Liver (tissue), 9 donors: ENCODE results near the gene SMYD5. TPM values are rescaled to one million over a fixed set of nuclear protein-coding genes. Genes with fewer than 3 reads are reported as not detected.

Experiments
- DNase-seq: peaks from one replicate; pipeline ENCODE4 v3.0.0-alpha.2; 2017; ENCODE audit warnings: low spot score
- H3K27ac ChIP-seq, 2 donors: one replicate each; pipeline ENCODE4 v1.7.0; 2013; ENCODE audit warnings: inconsistent platforms in 2 of 2, low read length in 2 of 2, control low read depth in 1 of 2, low read depth in 1 of 2, mild to moderate bottlenecking in 1 of 2
- H3K27me3 ChIP-seq, 4 donors: one replicate each; pipeline versions ENCODE4 v1.6.1 to v1.7.0; 2013; ENCODE audit warnings: low read length in 3 of 4, inconsistent platforms in 1 of 4, mild to moderate bottlenecking in 1 of 4, moderate library complexity in 1 of 4; ENCODE audit not compliant: control insufficient read depth in 4 of 4, insufficient read depth in 4 of 4
- H3K36me3 ChIP-seq, 4 donors: one replicate each; pipeline versions ENCODE4 v1.6.1 to v1.7.0; 2013; ENCODE audit warnings: low read length in 3 of 4, mild to moderate bottlenecking in 3 of 4, low read depth in 1 of 4, moderate library complexity in 1 of 4; ENCODE audit not compliant: control insufficient read depth in 4 of 4, insufficient read depth in 3 of 4
- H3K4me1 ChIP-seq, 4 donors: one replicate each; pipeline versions ENCODE4 v1.6.1 to v1.7.0; 2013; ENCODE audit warnings: low read length in 3 of 4, mild to moderate bottlenecking in 3 of 4, moderate library complexity in 1 of 4; ENCODE audit not compliant: control insufficient read depth in 4 of 4, insufficient read depth in 4 of 4
- H3K4me3 ChIP-seq, 3 donors: one replicate each; pipeline versions ENCODE4 v1.6.1 to v1.7.0; 2013; ENCODE audit warnings: low read length in 3 of 3, control low read depth in 1 of 3, low read depth in 1 of 3, mild to moderate bottlenecking in 1 of 3
- H3K9ac ChIP-seq, 2 donors: one replicate each; pipeline ENCODE4 v1.7.0; 2013; ENCODE audit warnings: low read length in 2 of 2, mild to moderate bottlenecking in 2 of 2, moderate library complexity in 2 of 2, control low read depth in 1 of 2, low read depth in 1 of 2
- H3K9me3 ChIP-seq, 4 donors: one replicate each; pipeline versions ENCODE4 v1.6.1 to v1.7.0; 2013; ENCODE audit warnings: low read length in 3 of 4; ENCODE audit not compliant: control insufficient read depth in 4 of 4
- ATF3 ChIP-seq: IDR thresholded peaks from 2 replicates; pipeline ENCODE4 v1.6.1; 2016; ENCODE audit warnings: antibody characterized with exemption
- EGR1 ChIP-seq, 2 donors: IDR thresholded peaks; 2 replicates each; pipeline ENCODE4 v1.6.1; 2016 to 2018; ENCODE audit warnings: antibody characterized with exemption in 2 of 2, low read depth in 2 of 2
- FOXA2 ChIP-seq: IDR thresholded peaks from 2 replicates; pipeline ENCODE4 v1.6.1; 2016; ENCODE audit warnings: antibody characterized with exemption
- GABPA ChIP-seq, 2 donors: IDR thresholded peaks in 1 of 2; conservative IDR thresholded peaks in 1 of 2; 2 replicates each; pipeline ENCODE4 v1.6.1; 2016; ENCODE audit warnings: antibody characterized with exemption in 2 of 2, mild to moderate bottlenecking in 1 of 2, moderate library complexity in 1 of 2
- HNF4G ChIP-seq: IDR thresholded peaks from 2 replicates; pipeline ENCODE4 v1.6.1; 2016; ENCODE audit warnings: antibody characterized with exemption
- MAX ChIP-seq: IDR thresholded peaks from 2 replicates; pipeline ENCODE4 v1.6.1; 2016; ENCODE audit warnings: antibody characterized with exemption
- NR2F2 ChIP-seq: IDR thresholded peaks from 2 replicates; pipeline ENCODE4 v1.6.1; 2016; ENCODE audit warnings: antibody characterized with exemption
- RAD21 ChIP-seq, 2 donors: IDR thresholded peaks; 2 replicates each; pipeline ENCODE4 v1.6.1; 2016; ENCODE audit warnings: antibody characterized with exemption in 2 of 2, mild to moderate bottlenecking in 2 of 2
- REST ChIP-seq: IDR thresholded peaks from 2 replicates; pipeline ENCODE4 v1.6.1; 2016; ENCODE audit warnings: antibody characterized with exemption, mild to moderate bottlenecking
- SP1 ChIP-seq: IDR thresholded peaks from 2 replicates; pipeline ENCODE4 v1.6.1; 2018; ENCODE audit warnings: antibody characterized with exemption, mild to moderate bottlenecking
- TAF1 ChIP-seq: conservative IDR thresholded peaks from 2 replicates; pipeline ENCODE4 v1.6.1; 2016; ENCODE audit warnings: antibody characterized with exemption, mild to moderate bottlenecking
- YY1 ChIP-seq: IDR thresholded peaks from 2 replicates; pipeline ENCODE4 v1.6.1; 2016; ENCODE audit warnings: antibody characterized with exemption, mild to moderate bottlenecking
- ZBTB33 ChIP-seq: IDR thresholded peaks from 2 replicates; pipeline ENCODE4 v1.6.1; 2016; ENCODE audit warnings: antibody characterized with exemption
- WGBS: extraction: QIAGEN DNeasy Blood & Tissue Kit; methylation state at CpG from one replicate; pipeline ENCODE4 v1.1.7; 2013; 5-methylcytosine and 5-hydroxymethylcytosine counted together
- polyA plus RNA-seq, 2 donors: library from polyadenylated mRNA; stranded (reverse) in 1 of 2; unstranded in 1 of 2; fragments of 200-250 nt in 1 of 2; fragments of >200 nt in 1 of 2; fragmentation: Nextera tagmentation in 1 of 2; extraction: Ambion mirVana in 1 of 2; gene quantifications; one replicate each; pipeline versions ENCODE4 v1.2.1 to v1.2.3, GENCODE V29; 2013 to 2015
- total RNA-seq, 2 donors: library from RNA; depleted of rRNA; stranded (reverse); fragments of >200 nt; gene quantifications; one replicate each; pipeline ENCODE4 v1.2.3, GENCODE V29; 2014
- donor health status: healthy.
- donor health status: healthy.
- donor health status: healthy.
- donor health status: healthy.
- donor health status: healthy.

Gene SMYD5
- total and polyA plus RNA-seq, 4 donors, result 3.9 to 8.8 (median 5.8) TPM

- no peaks in the 10 kb centered on the region for H3K9me3 ChIP-seq
- H3K27me3 ChIP-seq, result peaks cover 0 to 7% (median 0%) of the 10 kb centered on the region in 4 donors
- WGBS, result 98% methylated on average over 1 of the region's 1 CpG
- no peak overlapping the region for H3K9ac ChIP-seq
- no peak overlapping the region for H3K4me3 ChIP-seq
- H3K4me1 ChIP-seq, result peaks cover 3 to 12% (median 7%) of the 10 kb centered on the region in 4 donors
- DNase-seq, result no peak
- no peaks in the 10 kb centered on the region for H3K36me3 ChIP-seq
- TF ChIP-seq TAF1, result no peak
- TF ChIP-seq FOXA2, result no peak
- no peak for TF ChIP-seq REST
- TF ChIP-seq ATF3, result no peak
- TF ChIP-seq NR2F2, result no peak
- no peak for TF ChIP-seq ZBTB33
- TF ChIP-seq YY1, result no peak
- TF ChIP-seq MAX, result no peak
- TF ChIP-seq EGR1 (IDR thresholded peaks at IDR 0.05; ENCODE audit: low read depth in 2 of 2), result no peak
- TF ChIP-seq GABPA (IDR thresholded peaks at IDR 0.05 in 1 of 2, conservative IDR thresholded peaks at IDR 0.05 in 1 of 2), result no peak
- TF ChIP-seq SP1, result no peak
- TF ChIP-seq HNF4G, result no peak
- no peak for TF ChIP-seq RAD21 (IDR thresholded peaks at IDR 0.05)
- no peak overlapping the region for H3K27ac ChIP-seq
Measured at GRCh38 chr2:73272270-73272669, 58.2 kb downstream of the SMYD5 start.

Other genes starting within 250 kb of the SMYD5 start
- gene SFXN5, start 142.5 kb upstream of the SMYD5 start, total RNA-seq, result 10 to 100 TPM; 23.3 to 58.2 TPM
- gene SFXN5, start 142.5 kb upstream of the SMYD5 start, polyA plus RNA-seq, result 10 to 100 TPM; 23.9 to 35.1 TPM
- gene RAB11FIP5, start 101.3 kb upstream of the SMYD5 start, total RNA-seq, result 1 to 10 TPM; 2.8 to 8.1 TPM
- gene RAB11FIP5, start 101.3 kb upstream of the SMYD5 start, polyA plus RNA-seq, result 1 to 10 TPM; 4.1 to 6.8 TPM
- gene NOTO, start 11.7 kb upstream of the SMYD5 start, total RNA-seq, result not detected
- gene NOTO, start 11.7 kb upstream of the SMYD5 start, polyA plus RNA-seq, result not detected
- 10 to 100 TPM; 12.1 to 25.4 TPM for gene PRADC1, start 19.0 kb downstream of the SMYD5 start, total RNA-seq
- 10 to 100 TPM; 35.7 to 41.4 TPM for gene PRADC1, start 19.0 kb downstream of the SMYD5 start, polyA plus RNA-seq
- 100 to 1,000 TPM; 106 to 115 TPM for gene CCT7, start 20.1 kb downstream of the SMYD5 start, total RNA-seq
- gene CCT7, start 20.1 kb downstream of the SMYD5 start, polyA plus RNA-seq, result 10 to 100 TPM; 83.7 to 96.2 TPM
- gene FBXO41, start 70.2 kb downstream of the SMYD5 start, total RNA-seq, result under 1 TPM; 0.50 to 0.51 TPM
- gene FBXO41, start 70.2 kb downstream of the SMYD5 start, polyA plus RNA-seq, result under 1 TPM; 0.06 to 0.25 TPM
- gene EGR4, start 79.3 kb downstream of the SMYD5 start, total RNA-seq, result not detected
- gene EGR4, start 79.3 kb downstream of the SMYD5 start, polyA plus RNA-seq, result under 1 TPM in 1 of 2 donors, not detected in 1; 0.02 TPM
- gene ALMS1, start 171.6 kb downstream of the SMYD5 start, total RNA-seq, result 10 to 100 TPM; 11.9 to 18.3 TPM
- 1 to 10 TPM; 2.1 to 2.2 TPM for gene ALMS1, start 171.6 kb downstream of the SMYD5 start, polyA plus RNA-seq